C1 segment of cervical spinal cord (tissue), 14 donors: Measurements from ENCODE around the gene WDR90.

Source experiments
- DNase-seq, 14 donors: peaks; one replicate each; lab custom pipeline; 2025; lab: John Stamatoyannopoulos, UW

The WDR90 gene

DNA sequence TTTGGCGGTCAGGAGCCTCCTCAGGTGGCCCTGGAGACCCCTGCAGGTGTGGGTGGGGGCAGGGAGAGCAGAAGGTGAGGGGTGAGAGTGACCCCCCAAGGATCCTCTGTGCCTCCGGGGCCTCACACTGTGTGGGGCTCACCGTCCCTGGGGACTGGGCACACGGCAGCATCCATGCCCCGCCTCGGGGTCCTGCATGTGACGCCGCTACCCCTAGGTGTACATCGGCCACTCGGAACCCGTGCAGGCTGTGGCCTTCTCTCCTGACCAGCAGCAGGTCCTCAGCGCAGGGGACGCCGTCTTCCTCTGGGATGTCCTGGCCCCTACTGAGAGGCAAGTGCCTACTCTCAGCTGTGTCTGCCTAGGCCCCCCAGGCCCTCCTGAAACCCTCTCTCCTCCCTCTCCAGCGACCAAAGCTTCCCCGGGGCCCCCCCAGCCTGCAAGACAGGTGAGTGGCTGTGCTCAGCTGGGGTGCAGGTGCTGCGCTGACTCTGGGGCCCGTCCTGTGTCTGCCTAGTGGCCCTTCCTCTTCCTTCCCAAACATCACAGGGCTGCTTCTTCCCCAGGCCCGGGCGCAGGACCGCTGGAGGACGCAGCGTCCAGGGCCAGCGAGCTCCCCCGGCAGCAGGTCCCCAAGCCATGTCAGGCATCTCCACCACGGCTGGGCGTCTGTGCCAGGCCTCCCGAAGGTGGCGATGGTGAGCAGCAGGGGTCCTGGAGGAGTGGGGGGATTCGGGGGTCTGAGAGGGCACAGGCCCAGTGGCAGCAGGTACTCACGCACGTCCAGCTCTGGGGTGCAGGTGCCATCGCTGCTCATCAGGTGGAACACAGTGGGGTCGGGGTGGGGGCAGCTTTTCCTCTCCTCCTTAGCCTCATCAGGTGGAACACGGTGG lies 9.8 kb downstream of the WDR90 start:
- DNase-seq, result no peak

GRCh38 chr16:659618-660017 lies 10.5 kb downstream of the WDR90 start:
- no peak for DNase-seq

DNA sequence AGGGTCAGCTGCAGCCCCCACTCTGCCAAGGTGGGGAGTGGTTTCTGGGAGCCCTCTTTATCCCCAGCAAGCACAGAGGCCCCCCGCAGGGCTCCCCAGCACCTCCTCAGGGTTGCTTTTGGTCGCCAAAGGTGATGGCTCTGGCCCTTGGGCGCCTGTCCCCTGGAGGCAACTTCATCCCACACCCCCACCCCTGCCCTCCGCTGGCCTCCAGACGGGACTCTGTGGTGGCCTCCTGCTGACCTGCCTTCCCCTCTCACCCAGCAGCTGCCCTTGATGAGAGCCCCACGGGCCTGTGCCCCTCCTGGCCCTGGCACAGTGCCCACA lies 10.9 kb downstream of the WDR90 start:
- DNase-seq, result no peak

DNA sequence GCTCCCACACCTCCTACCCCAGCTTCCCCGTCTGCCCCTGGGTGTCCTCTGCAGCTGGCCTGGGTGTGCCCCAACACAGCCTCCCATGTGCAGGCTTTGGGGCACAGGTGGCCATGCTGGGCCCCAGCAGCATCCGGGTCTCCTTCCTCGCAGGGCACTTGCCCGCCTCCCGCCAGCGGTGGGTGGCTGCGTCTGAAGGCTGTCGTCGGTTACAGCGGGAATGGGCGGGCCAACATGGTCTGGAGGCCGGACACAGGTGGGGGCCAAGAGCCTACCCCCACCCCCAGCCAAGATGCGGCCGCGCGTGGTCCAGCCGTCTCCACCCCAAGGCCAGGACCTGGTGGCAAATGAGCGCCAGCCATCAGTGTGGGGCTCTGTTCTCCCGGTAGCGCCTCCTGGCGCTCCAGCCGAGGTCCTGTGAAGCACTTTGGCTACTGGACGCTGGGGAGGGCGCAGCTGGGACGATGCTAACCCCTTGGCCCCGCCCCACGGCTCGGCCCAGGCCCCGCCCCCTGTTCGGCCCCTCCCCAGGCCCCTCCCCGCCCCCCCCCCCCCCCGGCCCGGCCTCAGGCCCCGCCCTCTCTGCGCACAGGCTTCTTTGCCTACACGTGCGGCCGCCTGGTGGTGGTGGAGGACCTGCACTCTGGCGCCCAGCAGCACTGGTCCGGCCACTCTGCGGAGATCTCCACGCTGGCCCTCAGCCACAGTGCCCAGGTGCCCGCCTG lies 11.5 kb downstream of the WDR90 start:
- peak in 12 of 14 donors; percentile 36 to 82 (median 63) for DNase-seq

GRCh38 chr16:661184-661821 lies 12.1 kb downstream of the WDR90 start:
- no peak for DNase-seq

DNA sequence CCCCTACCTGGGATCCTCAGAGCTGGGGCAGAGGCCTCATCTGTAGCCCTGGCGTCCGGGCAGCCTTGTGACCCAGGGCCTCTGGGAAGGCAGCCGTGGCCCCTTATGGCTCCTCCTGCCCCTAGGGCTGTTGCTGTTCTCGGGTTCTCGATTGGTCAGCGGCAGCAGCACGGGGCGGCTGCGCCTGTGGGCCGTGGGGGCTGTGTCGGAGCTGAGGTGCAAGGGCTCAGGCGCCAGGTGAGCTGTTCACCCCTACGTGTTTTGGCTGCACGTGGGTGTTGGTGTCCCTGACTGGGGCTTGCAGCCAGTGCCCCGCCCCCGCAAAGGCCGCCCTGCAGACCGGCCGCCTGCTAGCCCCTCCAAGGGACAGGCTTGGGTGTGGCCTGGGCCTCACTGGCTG lies 12.9 kb downstream of the WDR90 start:
- DNase-seq, result no peak

GRCh38 chr16:662597-662996 lies 13.4 kb downstream of the WDR90 start:
- no peak for DNase-seq

DNA sequence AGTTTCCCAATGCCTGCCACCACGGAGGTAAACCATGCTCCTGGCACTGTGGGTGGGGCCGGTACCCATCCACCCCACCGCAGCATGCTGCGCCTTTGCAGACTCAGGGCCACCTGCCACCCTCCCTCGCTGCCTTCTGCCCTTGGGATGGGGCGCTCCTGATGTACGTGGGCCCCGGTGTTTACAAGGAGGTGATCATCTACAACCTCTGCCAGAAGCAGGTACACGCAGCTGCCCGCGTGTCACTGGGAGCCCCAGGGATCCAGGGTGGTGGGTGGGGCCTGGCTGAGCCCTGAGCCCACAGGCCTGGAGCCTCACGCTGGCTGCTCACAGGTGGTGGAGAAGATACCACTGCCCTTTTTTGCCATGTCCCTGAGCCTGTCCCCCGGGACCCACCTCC lies 17.4 kb downstream of the WDR90 start:
- DNase-seq, result no peak

- DNase-seq, result peak in 1 of 14 donors; percentile 61
Measured at GRCh38 chr16:667113-667779, 18.1 kb downstream of the WDR90 start.

DNA sequence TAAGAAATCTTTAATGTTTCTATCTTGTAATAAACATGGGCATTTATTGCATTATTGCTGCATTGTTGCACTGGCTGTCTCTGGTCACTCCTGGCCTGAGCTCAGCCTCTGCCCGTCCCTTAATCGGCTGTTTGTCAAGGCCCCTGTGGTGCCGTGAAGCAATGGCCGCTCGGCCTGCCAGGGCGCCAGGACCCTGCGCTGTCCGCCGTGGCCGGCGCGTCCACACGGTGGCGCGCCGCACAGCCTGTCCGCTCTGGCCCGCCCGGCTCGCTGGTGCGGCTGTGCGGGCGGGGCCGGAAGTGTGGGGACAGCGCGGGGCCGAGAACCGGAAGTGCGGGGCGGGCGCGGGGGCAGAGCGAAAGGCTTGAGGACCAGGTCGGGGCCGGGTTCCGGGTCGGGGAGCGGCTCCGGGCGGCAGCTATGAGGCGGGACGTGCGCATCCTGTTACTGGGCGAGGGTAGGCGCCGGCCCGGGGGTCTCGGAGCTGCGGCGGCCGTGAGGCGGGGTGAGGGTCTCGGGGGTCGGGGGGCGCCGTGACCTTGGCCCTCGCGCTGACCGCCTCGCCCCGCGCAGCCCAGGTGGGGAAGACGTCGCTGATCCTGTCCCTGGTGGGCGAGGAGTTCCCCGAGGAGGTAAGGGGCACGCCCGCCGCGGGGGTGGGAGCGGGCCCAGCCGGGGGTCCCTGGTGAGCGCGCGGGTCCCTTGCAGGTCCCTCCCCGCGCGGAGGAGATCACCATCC lies 18.8 kb downstream of the WDR90 start, which contains the start of gene RHOT2:
Gene RHOT2 (plus strand): TSS at position 353 of the 739 bp plus-strand sequence. CDS start 68 bp downstream, at position 421.
- DNase-seq, result peak in 13 of 14 donors; percentile 61 to 94 (median 83)

DNA sequence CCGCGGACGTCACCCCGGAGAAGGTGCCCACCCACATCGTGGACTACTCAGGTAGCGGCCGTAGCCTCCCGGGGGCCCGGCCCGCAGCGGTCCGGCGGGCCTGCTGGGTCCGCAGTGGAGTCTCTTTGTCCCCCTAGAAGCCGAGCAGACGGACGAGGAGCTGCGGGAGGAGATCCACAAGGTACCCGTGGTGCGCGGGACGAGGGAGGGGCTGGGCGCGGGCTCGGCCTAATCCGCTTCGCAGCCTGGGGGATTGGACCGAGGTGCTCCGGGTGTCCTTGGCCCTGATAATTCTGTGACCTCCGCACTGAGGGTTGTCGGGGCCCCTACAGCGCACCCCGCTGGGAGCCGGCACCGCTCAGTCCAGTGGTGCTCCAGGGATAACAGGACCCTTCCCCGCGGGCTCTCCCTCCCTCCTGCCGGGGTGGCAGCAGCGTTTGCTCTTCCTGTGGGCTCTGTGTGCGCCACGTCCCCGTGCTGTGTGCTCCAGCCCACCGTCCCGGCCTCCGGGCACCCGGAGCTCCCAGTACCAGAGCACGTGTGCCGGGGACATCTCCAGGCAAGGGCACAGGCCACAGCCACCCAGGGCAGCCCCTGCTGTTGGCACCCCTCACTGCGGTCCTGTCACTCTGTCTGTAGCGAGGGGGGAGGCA lies 19.5 kb downstream of the WDR90 start:
- DNase-seq, result no peak

- DNase-seq, result no peak
Measured at GRCh38 chr16:669666-670065, 20.5 kb downstream of the WDR90 start.

GRCh38 chr16:670485-671352 lies 21.6 kb downstream of the WDR90 start:
- DNase-seq, result no peak

- DNase-seq, result no peak
Measured at GRCh38 chr16:671353-672131, 22.4 kb downstream of the WDR90 start.

DNA sequence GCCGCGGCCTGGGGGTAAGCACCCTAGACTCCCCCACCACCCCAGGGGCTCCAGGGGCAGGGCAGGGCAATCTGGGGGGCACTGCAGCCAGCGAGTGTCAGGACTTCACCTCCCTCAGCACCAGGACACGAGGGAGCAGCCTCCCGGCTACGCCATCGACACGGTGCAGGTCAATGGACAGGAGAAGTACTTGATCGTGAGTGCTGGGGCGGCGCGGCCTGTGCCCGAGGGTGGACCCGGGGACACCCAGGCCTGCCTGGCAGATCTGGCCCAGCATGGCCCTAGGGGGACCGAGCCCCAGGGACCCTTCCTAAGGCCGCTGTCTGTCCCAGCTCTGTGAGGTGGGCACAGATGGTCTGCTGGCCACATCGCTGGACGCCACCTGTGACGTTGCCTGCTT lies 23.2 kb downstream of the WDR90 start:
- no peak for DNase-seq

DNA sequence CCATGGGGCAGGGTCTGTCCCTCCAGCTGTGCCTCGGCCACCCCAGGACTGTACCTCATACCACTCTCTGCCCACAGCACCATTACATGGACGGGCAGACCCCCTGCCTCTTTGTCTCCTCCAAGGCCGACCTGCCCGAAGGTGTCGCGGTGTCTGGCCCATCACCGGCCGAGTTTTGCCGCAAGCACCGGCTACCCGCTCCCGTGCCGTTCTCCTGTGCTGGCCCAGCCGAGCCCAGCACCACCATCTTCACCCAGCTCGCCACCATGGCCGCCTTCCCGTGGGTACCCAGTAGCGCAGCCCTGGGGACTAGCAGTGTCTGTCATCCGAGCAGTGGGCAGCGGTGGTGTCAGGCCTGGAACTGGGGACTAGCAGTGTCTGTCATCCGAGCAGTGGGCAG lies 23.7 kb downstream of the WDR90 start:
- no peak for DNase-seq

DNA sequence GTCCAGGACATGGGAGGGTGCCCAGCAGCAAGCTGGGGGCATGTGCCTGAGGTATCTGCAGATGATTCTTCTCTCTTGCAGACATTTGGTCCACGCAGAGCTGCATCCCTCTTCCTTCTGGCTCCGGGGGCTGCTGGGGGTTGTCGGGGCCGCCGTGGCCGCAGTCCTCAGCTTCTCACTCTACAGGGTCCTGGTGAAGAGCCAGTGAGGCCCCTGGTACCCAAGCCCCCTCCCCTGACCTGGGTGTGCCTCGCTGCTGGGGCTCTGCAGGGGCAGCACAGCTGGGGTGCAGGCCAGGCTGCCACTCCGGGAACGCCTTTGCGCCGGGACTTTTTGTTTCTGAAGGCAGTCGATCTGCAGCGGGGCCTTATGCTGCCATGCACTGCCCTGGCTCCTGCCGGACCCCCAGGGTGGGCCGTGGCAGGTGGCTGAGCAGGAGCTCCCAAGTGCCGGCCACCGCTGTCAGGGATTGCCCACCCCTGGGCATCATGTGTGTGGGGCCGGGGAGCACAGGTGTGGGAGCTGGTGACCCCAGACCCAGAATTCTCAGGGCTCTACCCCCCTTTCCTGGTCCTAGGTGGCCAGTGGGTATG lies 24.3 kb downstream of the WDR90 start:
- no peak for DNase-seq

DNA sequence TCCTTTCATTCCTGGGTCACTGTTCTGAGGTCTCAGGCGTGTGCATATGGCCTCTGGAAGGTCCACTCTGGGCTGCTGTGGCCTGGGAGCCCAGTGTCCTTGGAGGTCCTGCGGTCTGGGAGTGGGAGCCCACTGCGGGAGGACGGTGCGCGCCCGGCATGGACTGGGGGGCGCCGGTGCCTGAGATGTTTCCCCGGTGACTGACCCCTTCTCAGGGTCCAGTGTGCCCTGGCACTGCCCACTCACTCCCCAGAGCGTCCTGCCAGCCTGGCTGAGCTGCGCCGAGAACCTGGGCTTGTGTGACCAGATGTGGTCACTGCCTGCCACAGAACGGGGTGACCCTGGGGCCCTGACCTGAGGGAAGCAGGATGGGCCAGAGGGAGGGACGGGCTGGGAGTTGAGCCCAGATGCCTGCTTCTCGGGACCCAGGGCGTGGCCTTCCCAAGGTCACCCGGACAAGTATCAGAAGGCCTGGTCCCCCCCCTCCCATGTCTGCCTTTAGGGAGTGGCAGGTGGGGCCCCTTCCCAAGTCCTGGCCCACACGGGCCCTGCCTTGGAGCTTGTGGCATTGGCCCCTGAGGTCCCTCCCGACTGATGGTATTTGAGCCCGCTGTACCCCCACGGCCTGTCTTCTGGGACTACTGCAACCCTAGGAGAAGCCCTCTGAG lies 25.2 kb downstream of the WDR90 start:
- no peak for DNase-seq
